Activated T-cell treated with anti-CD3 and anti-CD28 coated beads, Interleukin-2, amount 50 U/mL, for 4 hours (primary cell): ENCODE results near the gene REV1. TPM values are rescaled to one million over a fixed set of nuclear protein-coding genes. Genes with fewer than 3 reads are reported as not detected.

ENCODE experiments used
- ATAC-seq, 2 donors: fragments of 200-7000 bp; cut with Tn5 transposase; one replicate each; pipeline ENCODE4 v1.10.0; 2021
- DNase-seq: peaks from one replicate; pipeline ENCODE4 v3.0.0-alpha.2; 2020
- H3K27me3 Mint-ChIP-seq: one replicate; pipeline ENCODE4 v1.8.0; 2021; ENCODE audit warnings: low read depth, mixed read lengths
- H3K36me3 Mint-ChIP-seq: one replicate; pipeline ENCODE4 v1.8.0; 2022; ENCODE audit warnings: mixed read lengths; ENCODE audit not compliant: insufficient read depth
- H3K4me1 Mint-ChIP-seq: one replicate; pipeline ENCODE4 v1.8.0; 2021; ENCODE audit warnings: low read depth, mixed read lengths
- H3K4me3 Mint-ChIP-seq: one replicate; pipeline ENCODE4 v1.8.0; 2021; ENCODE audit warnings: mild to moderate bottlenecking, moderate library complexity, mixed read lengths
- H3K9me3 Mint-ChIP-seq: one replicate; pipeline ENCODE4 v1.8.0; 2021; ENCODE audit warnings: mixed read lengths
- total RNA-seq, 3 donors: library from RNA; stranded (reverse); gene quantifications; one replicate each; pipeline ENCODE4 v1.2.1, GENCODE V29; 2021

The REV1 gene
- total RNA-seq, 3 donors from 2014 or later, result 22.0 to 26.8 (median 23.1) TPM

GRCh38 chr2:99495115-99495860 is 5.5 kb upstream of the REV1 start:
- Mint-ChIP-seq H3K9me3 (no peaks in the 10 kb centered on the region), H3K4me3 (no peak overlapping the region), H3K36me3 (no peaks in the 10 kb centered on the region), H3K4me1 (peaks cover 7% of the 10 kb centered on the region), H3K27me3 (peaks cover 30% of the 10 kb centered on the region)
- ATAC-seq (no peak), DNase-seq (no peak)

- DNase-seq, result no peak
- peaks cover 3% of the 10 kb centered on the region for H3K36me3 Mint-ChIP-seq
- ATAC-seq, result no peak
- no peaks in the 10 kb centered on the region for H3K9me3 Mint-ChIP-seq
- H3K27me3 Mint-ChIP-seq, result peaks cover 7% of the 10 kb centered on the region
- H3K4me1 Mint-ChIP-seq, result peaks cover 17% of the 10 kb centered on the region
- no peak overlapping the region for H3K4me3 Mint-ChIP-seq
Observed at GRCh38 chr2:99492721-99493120, 2.9 kb upstream of the REV1 start.

GRCh38 chr2:99490623-99491461 is 1.0 kb upstream of the REV1 start:
- H3K27me3 Mint-ChIP-seq, result peaks cover 2% of the 10 kb centered on the region
- ATAC-seq, result peak in 1 of 2 donors; percentile 0
- peaks cover 3% of the 10 kb centered on the region for H3K36me3 Mint-ChIP-seq
- peaks cover 32% of the 10 kb centered on the region for H3K4me1 Mint-ChIP-seq
- H3K9me3 Mint-ChIP-seq, result no peaks in the 10 kb centered on the region
- DNase-seq, result no peak
- peak overlapping the region; percentile 94 for H3K4me3 Mint-ChIP-seq

GRCh38 chr2:99489063-99489760 is 605 bp downstream of the REV1 start:
- Mint-ChIP-seq H3K27me3 (peaks cover 2% of the 10 kb centered on the region), H3K36me3 (peaks cover 3% of the 10 kb centered on the region), H3K4me3 (peak overlapping the region; percentile 94), H3K9me3 (no peaks in the 10 kb centered on the region), H3K4me1 (peaks cover 44% of the 10 kb centered on the region)
- DNase-seq, result peak; percentile 9
- ATAC-seq, result peak; percentile 25 to 34

GRCh38 chr2:99488539-99489062 is 1.2 kb downstream of the REV1 start:
- ATAC-seq (no peak), DNase-seq (no peak)
- H3K27me3 Mint-ChIP-seq, result peaks cover under 1% of the 10 kb centered on the region
- H3K4me3 Mint-ChIP-seq, result peak overlapping the region; percentile 94
- peaks cover 48% of the 10 kb centered on the region for H3K4me1 Mint-ChIP-seq
- no peaks in the 10 kb centered on the region for H3K9me3 Mint-ChIP-seq
- peaks cover 3% of the 10 kb centered on the region for H3K36me3 Mint-ChIP-seq

GRCh38 chr2:99487906-99488305 is 1.9 kb downstream of the REV1 start:
- no peaks in the 10 kb centered on the region for H3K9me3 Mint-ChIP-seq
- DNase-seq (no peak), ATAC-seq (no peak)
- no peaks in the 10 kb centered on the region for H3K27me3 Mint-ChIP-seq
- H3K36me3 Mint-ChIP-seq, result peaks cover 3% of the 10 kb centered on the region
- peaks cover 52% of the 10 kb centered on the region for H3K4me1 Mint-ChIP-seq
- peak overlapping the region; percentile 94 for H3K4me3 Mint-ChIP-seq

- Mint-ChIP-seq H3K4me1 (peaks cover 63% of the 10 kb centered on the region), H3K9me3 (no peaks in the 10 kb centered on the region), H3K4me3 (peak overlapping the region; percentile 13), H3K27me3 (no peaks in the 10 kb centered on the region), H3K36me3 (peaks cover 9% of the 10 kb centered on the region)
- DNase-seq, result no peak
- ATAC-seq, result no peak
Observed at GRCh38 chr2:99485824-99486223, 4.0 kb downstream of the REV1 start.

GRCh38 chr2:99485411-99485810 is 4.4 kb downstream of the REV1 start:
- no peaks in the 10 kb centered on the region for H3K9me3 Mint-ChIP-seq
- H3K4me3 Mint-ChIP-seq, result no peak overlapping the region
- H3K4me1 Mint-ChIP-seq, result peaks cover 61% of the 10 kb centered on the region
- DNase-seq (no peak), ATAC-seq (no peak)
- H3K36me3 Mint-ChIP-seq, result peaks cover 9% of the 10 kb centered on the region
- H3K27me3 Mint-ChIP-seq, result no peaks in the 10 kb centered on the region

GRCh38 chr2:99484205-99484604 is 5.6 kb downstream of the REV1 start:
- Mint-ChIP-seq H3K9me3 (no peaks in the 10 kb centered on the region), H3K4me3 (no peak overlapping the region), H3K4me1 (peaks cover 66% of the 10 kb centered on the region), H3K27me3 (no peaks in the 10 kb centered on the region), H3K36me3 (peaks cover 9% of the 10 kb centered on the region)
- DNase-seq (no peak), ATAC-seq (no peak)

- ATAC-seq (peak in 1 of 2 donors; percentile 18), DNase-seq (no peak)
- H3K4me3 Mint-ChIP-seq, result no peak overlapping the region
- H3K36me3 Mint-ChIP-seq, result peaks cover 7% of the 10 kb centered on the region
- H3K27me3 Mint-ChIP-seq, result no peaks in the 10 kb centered on the region
- peaks cover 61% of the 10 kb centered on the region for H3K4me1 Mint-ChIP-seq
- no peaks in the 10 kb centered on the region for H3K9me3 Mint-ChIP-seq
Observed at GRCh38 chr2:99481941-99482340, 7.9 kb downstream of the REV1 start.

- H3K4me1 Mint-ChIP-seq, result peaks cover 59% of the 10 kb centered on the region
- H3K4me3 Mint-ChIP-seq, result no peak overlapping the region
- no peak for DNase-seq
- no peaks in the 10 kb centered on the region for H3K9me3 Mint-ChIP-seq
- ATAC-seq, result no peak
- no peaks in the 10 kb centered on the region for H3K27me3 Mint-ChIP-seq
- peaks cover 7% of the 10 kb centered on the region for H3K36me3 Mint-ChIP-seq
Observed at GRCh38 chr2:99481527-99481926, 8.3 kb downstream of the REV1 start.

GRCh38 chr2:99480390-99480789 is 9.4 kb downstream of the REV1 start:
- Mint-ChIP-seq H3K4me1 (peaks cover 51% of the 10 kb centered on the region), H3K9me3 (no peaks in the 10 kb centered on the region), H3K4me3 (no peak overlapping the region), H3K27me3 (no peaks in the 10 kb centered on the region), H3K36me3 (peaks cover 7% of the 10 kb centered on the region)
- no peak for ATAC-seq
- no peak for DNase-seq

- no peaks in the 10 kb centered on the region for H3K27me3 Mint-ChIP-seq
- H3K36me3 Mint-ChIP-seq, result peaks cover 7% of the 10 kb centered on the region
- H3K9me3 Mint-ChIP-seq, result no peaks in the 10 kb centered on the region
- ATAC-seq, result no peak
- peaks cover 56% of the 10 kb centered on the region for H3K4me1 Mint-ChIP-seq
- H3K4me3 Mint-ChIP-seq, result no peak overlapping the region
- no peak for DNase-seq
Observed at GRCh38 chr2:99478632-99479031, 11.2 kb downstream of the REV1 start.

GRCh38 chr2:99477054-99477453 is 12.8 kb downstream of the REV1 start:
- Mint-ChIP-seq H3K4me1 (peaks cover 57% of the 10 kb centered on the region), H3K9me3 (no peaks in the 10 kb centered on the region), H3K4me3 (no peak overlapping the region), H3K27me3 (no peaks in the 10 kb centered on the region), H3K36me3 (peaks cover 5% of the 10 kb centered on the region)
- ATAC-seq, result no peak
- no peak for DNase-seq
